Endodermal cell (in vitro differentiated cells): ENCODE results near the gene CD207. TPM values are rescaled to one million over a fixed set of nuclear protein-coding genes. Genes with fewer than 3 reads are reported as not detected.

Source experiments
- DNase-seq: peaks from one replicate; pipeline ENCODE4 v3.0.0-alpha.2; 2017
- H3K27ac ChIP-seq: 2 replicates; pipeline ENCODE4 v1.5.1; 2013; ENCODE audit warnings: mild to moderate bottlenecking, low read depth, low read length, moderate library complexity
- H3K27me3 ChIP-seq: 2 replicates; pipeline ENCODE4 v1.6.1; 2013; ENCODE audit warnings: mild to moderate bottlenecking, low read length, moderate library complexity; ENCODE audit not compliant: insufficient read depth, control insufficient read depth, poor library complexity, severe bottlenecking
- H3K36me3 ChIP-seq: 2 replicates; pipeline ENCODE4 v1.7.0; 2013; ENCODE audit warnings: mild to moderate bottlenecking, low read length, moderate library complexity; ENCODE audit not compliant: control insufficient read depth, insufficient read depth
- H3K4me1 ChIP-seq: one replicate; pipeline ENCODE4 v1.7.0; 2013; ENCODE audit warnings: low read length; ENCODE audit not compliant: control insufficient read depth, insufficient read depth
- H3K4me3 ChIP-seq: 2 replicates; pipeline ENCODE4 v1.5.1; 2013; ENCODE audit warnings: mild to moderate bottlenecking, low read length, moderate library complexity
- H3K9ac ChIP-seq: 2 replicates; pipeline ENCODE4 v1.6.1; 2013; ENCODE audit warnings: mild to moderate bottlenecking, low read length, moderate library complexity; ENCODE audit not compliant: poor library complexity, severe bottlenecking; ENCODE audit errors: extremely low read depth
- H3K9me3 ChIP-seq: 2 replicates; pipeline ENCODE4 v1.6.1; 2013; ENCODE audit warnings: mild to moderate bottlenecking, low read length, moderate library complexity; ENCODE audit not compliant: control insufficient read depth
- H3K27ac Mint-ChIP-seq: 2 replicates; pipeline ENCODE4 v1.8.0; 2020; ENCODE audit warnings: mixed read lengths
- H3K27me3 Mint-ChIP-seq: 2 replicates; pipeline ENCODE4 v1.8.0; 2021; ENCODE audit warnings: mild to moderate bottlenecking, mixed read lengths; ENCODE audit not compliant: insufficient read depth
- H3K36me3 Mint-ChIP-seq: 2 replicates; pipeline ENCODE4 v1.8.0; 2020; ENCODE audit warnings: low read depth, mixed read lengths
- H3K4me1 Mint-ChIP-seq: 2 replicates; pipeline ENCODE4 v1.8.0; 2020; ENCODE audit warnings: mixed read lengths
- H3K4me3 Mint-ChIP-seq: 2 replicates; pipeline ENCODE4 v1.8.0; 2020; ENCODE audit warnings: mild to moderate bottlenecking, moderate library complexity, mixed read lengths
- H3K9me3 Mint-ChIP-seq: 2 replicates; pipeline ENCODE4 v1.8.0; 2020; ENCODE audit warnings: mild to moderate bottlenecking, mixed read lengths
- WGBS, 2 experiments: methylation state at CpG; one replicate each; pipeline versions ENCODE4 v1.1.5 to v1.1.7; 2013; ENCODE audit warnings: missing lambda C conversion rate in 2 of 2, mixed read lengths in 1 of 2; ENCODE audit not compliant: insufficient coverage in 1 of 2, insufficient read length in 1 of 2; 5-methylcytosine and 5-hydroxymethylcytosine counted together
- total RNA-seq, 2 donors: library from RNA; stranded (reverse); fragmentation: NEBNext Ultra II Directional in 1 of 2; extraction: Animal tissue kit (Norgen Biotek cat#: 25700) in 1 of 2; gene quantifications; 2 replicates in 1 of 2; 3 replicates in 1 of 2; pipeline ENCODE4 v1.2.1, GENCODE V29; 2021
- TF ChIP-seq, protein P1 (sequence below): fragments of 200-600 bp; sonication (generic); conservative IDR thresholded peaks from 2 replicates; pipeline ENCODE4 v1.5.0; 2021; ENCODE audit warnings: antibody characterized with exemption, mild to moderate bottlenecking

The CD207 gene
- total RNA-seq, 2 donors from 2014 or later = not detected

DNA sequence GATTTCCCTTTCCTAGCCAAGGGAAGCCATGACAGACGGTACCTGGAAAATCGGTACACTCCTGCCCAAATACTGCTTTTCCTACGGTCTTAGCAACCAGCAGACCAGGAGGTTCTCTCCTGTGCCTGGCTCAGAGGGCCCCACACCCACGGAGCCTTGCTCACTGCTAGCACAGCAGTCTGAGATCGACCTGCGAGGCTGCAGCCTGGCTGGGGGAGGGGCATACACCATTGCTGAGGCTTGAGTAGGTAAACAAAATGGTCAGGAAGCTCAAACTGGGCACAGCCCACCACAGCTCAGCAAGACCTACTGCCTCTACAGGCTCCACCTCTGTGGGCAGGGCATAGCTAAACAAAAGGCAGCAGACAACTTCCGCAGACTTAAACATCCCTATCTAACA, 6.8 kb upstream of the CD207 start:
- 85 to 89% methylated on average over 7 of the region's 7 CpGs for WGBS, 2 experiments
- Mint-ChIP-seq H3K9me3 (peaks cover 15% of the 10 kb centered on the region), H3K4me1 (no peaks in the 10 kb centered on the region), H3K27ac (no peak overlapping the region), H3K27me3 (peaks cover 52% of the 10 kb centered on the region), H3K36me3 (no peaks in the 10 kb centered on the region), H3K4me3 (no peak overlapping the region)
- peak; percentile 61 for DNase-seq
- no peaks in the 10 kb centered on the region for H3K27me3 ChIP-seq
- no peaks in the 10 kb centered on the region for H3K4me1 ChIP-seq
- H3K36me3 ChIP-seq = no peaks in the 10 kb centered on the region
- no peaks in the 10 kb centered on the region for H3K9me3 ChIP-seq
- no peak overlapping the region for H3K9ac ChIP-seq
- no peak overlapping the region for H3K4me3 ChIP-seq
- H3K27ac ChIP-seq = no peak overlapping the region
- TF ChIP-seq, protein P1, sequence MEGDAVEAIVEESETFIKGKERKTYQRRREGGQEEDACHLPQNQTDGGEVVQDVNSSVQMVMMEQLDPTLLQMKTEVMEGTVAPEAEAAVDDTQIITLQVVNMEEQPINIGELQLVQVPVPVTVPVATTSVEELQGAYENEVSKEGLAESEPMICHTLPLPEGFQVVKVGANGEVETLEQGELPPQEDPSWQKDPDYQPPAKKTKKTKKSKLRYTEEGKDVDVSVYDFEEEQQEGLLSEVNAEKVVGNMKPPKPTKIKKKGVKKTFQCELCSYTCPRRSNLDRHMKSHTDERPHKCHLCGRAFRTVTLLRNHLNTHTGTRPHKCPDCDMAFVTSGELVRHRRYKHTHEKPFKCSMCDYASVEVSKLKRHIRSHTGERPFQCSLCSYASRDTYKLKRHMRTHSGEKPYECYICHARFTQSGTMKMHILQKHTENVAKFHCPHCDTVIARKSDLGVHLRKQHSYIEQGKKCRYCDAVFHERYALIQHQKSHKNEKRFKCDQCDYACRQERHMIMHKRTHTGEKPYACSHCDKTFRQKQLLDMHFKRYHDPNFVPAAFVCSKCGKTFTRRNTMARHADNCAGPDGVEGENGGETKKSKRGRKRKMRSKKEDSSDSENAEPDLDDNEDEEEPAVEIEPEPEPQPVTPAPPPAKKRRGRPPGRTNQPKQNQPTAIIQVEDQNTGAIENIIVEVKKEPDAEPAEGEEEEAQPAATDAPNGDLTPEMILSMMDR = no peak

DNA sequence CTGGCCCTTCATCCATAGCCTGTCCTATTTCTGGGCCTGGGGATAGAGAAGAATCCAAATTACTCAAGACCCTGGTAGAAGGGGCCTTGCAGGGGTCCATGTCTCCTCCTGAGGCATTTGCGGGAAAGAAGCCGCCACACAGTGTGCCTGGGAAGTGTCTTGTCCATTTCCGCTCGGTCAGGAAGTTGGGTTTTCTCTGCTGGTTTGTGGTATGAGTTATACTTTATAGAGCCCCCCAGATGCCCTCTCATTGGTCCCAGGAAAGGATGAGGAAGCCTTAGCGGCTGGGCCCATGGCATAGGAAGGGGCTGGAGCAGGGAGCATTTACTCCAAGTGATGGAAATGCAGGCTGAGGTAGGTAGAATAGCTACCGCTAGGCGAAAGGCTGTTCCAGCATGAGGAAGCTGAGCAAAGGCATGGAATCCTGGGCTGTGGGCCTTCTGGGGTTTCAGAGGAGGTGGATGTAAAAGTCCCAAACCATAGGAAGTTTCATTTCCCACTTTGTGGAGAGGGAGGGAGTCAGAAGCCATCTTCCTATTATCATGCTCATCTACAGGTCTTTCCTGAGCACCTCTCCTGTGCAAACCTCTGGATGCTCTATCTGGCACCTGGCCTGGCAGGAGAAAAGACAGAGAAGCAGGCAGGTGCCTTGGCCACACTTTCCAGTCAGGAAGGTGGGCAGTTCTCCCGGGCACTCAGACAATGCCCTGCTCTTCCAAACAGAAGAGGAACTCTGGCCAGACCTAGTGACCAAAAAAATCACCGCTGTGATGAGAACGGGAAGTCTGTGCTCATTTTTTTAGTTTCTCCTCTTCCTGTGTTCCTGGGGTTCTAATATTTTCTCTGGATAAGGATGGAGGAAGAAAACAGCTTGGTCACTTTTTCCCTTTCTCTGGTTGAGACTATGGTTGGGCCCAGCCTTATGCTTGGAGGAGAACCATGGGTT, 2.6 kb upstream of the CD207 start:
- no peaks in the 10 kb centered on the region for H3K27me3 ChIP-seq
- no peak overlapping the region for H3K4me3 ChIP-seq
- no peaks in the 10 kb centered on the region for H3K36me3 ChIP-seq
- no peaks in the 10 kb centered on the region for H3K4me1 Mint-ChIP-seq
- peaks cover 6% of the 10 kb centered on the region for H3K9me3 Mint-ChIP-seq
- H3K27ac ChIP-seq = no peak overlapping the region
- no peak overlapping the region for H3K9ac ChIP-seq
- H3K27ac Mint-ChIP-seq = no peak overlapping the region
- 90 to 93% methylated on average over 7 to 10 of the region's 10 CpGs for WGBS, 2 experiments
- no peak for DNase-seq
- no peaks in the 10 kb centered on the region for H3K9me3 ChIP-seq
- H3K4me1 ChIP-seq = no peaks in the 10 kb centered on the region
- TF ChIP-seq, protein P1 = no peak
- H3K27me3 Mint-ChIP-seq = peaks cover 42% of the 10 kb centered on the region
- no peak overlapping the region for H3K4me3 Mint-ChIP-seq
- no peaks in the 10 kb centered on the region for H3K36me3 Mint-ChIP-seq

GRCh38 chr2:70834881-70835280, 735 bp downstream of the CD207 start:
- no peak overlapping the region for H3K4me3 ChIP-seq
- H3K4me1 ChIP-seq = no peaks in the 10 kb centered on the region
- H3K9me3 ChIP-seq = no peaks in the 10 kb centered on the region
- whole genome bisulfite sequencing, 2 experiments = 82 to 85% methylated on average over 2 to 4 of the region's 4 CpGs
- H3K9ac ChIP-seq = no peak overlapping the region
- H3K36me3 Mint-ChIP-seq = no peaks in the 10 kb centered on the region
- H3K27me3 ChIP-seq = peaks cover 6% of the 10 kb centered on the region
- no peaks in the 10 kb centered on the region for H3K36me3 ChIP-seq
- no peak overlapping the region for H3K27ac ChIP-seq
- H3K27ac Mint-ChIP-seq = no peak overlapping the region
- no peak overlapping the region for H3K4me3 Mint-ChIP-seq
- no peaks in the 10 kb centered on the region for H3K4me1 Mint-ChIP-seq
- no peak for DNase-seq
- no peaks in the 10 kb centered on the region for H3K9me3 Mint-ChIP-seq
- TF ChIP-seq, protein P1 = no peak
- peaks cover 46% of the 10 kb centered on the region for H3K27me3 Mint-ChIP-seq
